Body of pancreas (tissue), 4 donors: Measurements from ENCODE around the gene ERC2. TPM values are rescaled to one million over a fixed set of nuclear protein-coding genes. Genes with fewer than 3 reads are reported as not detected.
"Not testable (repeated sequence)": the region's sequence is repeated elsewhere in the genome, so short reads cannot be mapped to it uniquely, and the experiment has no call there.

Experiments used
- ATAC-seq: fragments of 150-250 bp; one replicate; pipeline ENCODE4 v1.9.1; 2016
- DNase-seq, 4 donors: peaks; one replicate each; pipeline ENCODE4 v3.0.0-alpha.2; 2019
- H3K27ac ChIP-seq, 4 donors: fragments of 200-600 bp; sonication (generic); 1 replicate in 3 of 4; 2 replicates in 1 of 4; pipeline versions ENCODE4 v1.5.1 to v1.6.1; 2016 to 2019; ENCODE audit warnings: mild to moderate bottlenecking in 1 of 4, mixed read lengths in 1 of 4, moderate library complexity in 1 of 4
- H3K27me3 ChIP-seq, 2 donors: fragments of 200-600 bp; sonication (generic); one replicate each; pipeline ENCODE4 v1.6.0; 2016; ENCODE audit warnings: mild to moderate bottlenecking in 1 of 2
- H3K36me3 ChIP-seq, 2 donors: fragments of 200-600 bp; sonication (generic); replicated peaks in 1 of 2; 2 replicates each; pipeline ENCODE4 v1.5.1; 2016; ENCODE audit warnings: low read depth in 2 of 2; ENCODE audit not compliant: insufficient read depth in 1 of 2
- H3K4me1 ChIP-seq: fragments of 200-600 bp; sonication (generic); one replicate; pipeline ENCODE4 v1.6.0; 2016
- H3K4me3 ChIP-seq, 2 donors: fragments of 200-600 bp; sonication (generic); 1 replicate in 1 of 2; 2 replicates in 1 of 2; pipeline ENCODE4 v1.5.1; 2016 to 2019
- H3K9me3 ChIP-seq, 3 donors: fragments of 200-600 bp; sonication (generic); 1 replicate in 2 of 3; 2 replicates in 1 of 3; pipeline ENCODE4 v1.5.1; 2016
- POLR2A ChIP-seq, 3 donors: fragments of 450-650 bp; IDR thresholded peaks; one replicate each; pipeline ENCODE4 v1.6.1; 2016; ENCODE audit warnings: antibody characterized with exemption in 3 of 3, mild to moderate bottlenecking in 2 of 3
- WGBS, 2 donors: methylation state at CpG; one replicate each; pipeline ENCODE4 v1.1.5; 2017; 5-methylcytosine and 5-hydroxymethylcytosine counted together
- intact Hi-C: fragments of 100-400 bp; cut with DNase I; formaldehyde crosslinking; loops from one replicate; pipeline ENCODE4 v1.15.1; 2023
- total RNA-seq, 2 donors: library from RNA; depleted of rRNA; stranded (reverse); fragments of >200 nt; gene quantifications; one replicate each; pipeline ENCODE4 v1.1.0, GENCODE V29; 2016
- TF ChIP-seq, protein P1 (sequence below), 7 experiments: fragments of 450-650 bp in 4 of 7; fragments of 200-600 bp in 3 of 7; sonication (generic) in 3 of 7; IDR thresholded peaks; one replicate each; pipeline ENCODE4 v1.5.1; 2016 to 2019; ENCODE audit warnings: antibody characterized with exemption in 7 of 7

Gene ERC2
- total RNA-seq, 2 donors from 2014 or later = 4.0 to 4.7 TPM

DNA sequence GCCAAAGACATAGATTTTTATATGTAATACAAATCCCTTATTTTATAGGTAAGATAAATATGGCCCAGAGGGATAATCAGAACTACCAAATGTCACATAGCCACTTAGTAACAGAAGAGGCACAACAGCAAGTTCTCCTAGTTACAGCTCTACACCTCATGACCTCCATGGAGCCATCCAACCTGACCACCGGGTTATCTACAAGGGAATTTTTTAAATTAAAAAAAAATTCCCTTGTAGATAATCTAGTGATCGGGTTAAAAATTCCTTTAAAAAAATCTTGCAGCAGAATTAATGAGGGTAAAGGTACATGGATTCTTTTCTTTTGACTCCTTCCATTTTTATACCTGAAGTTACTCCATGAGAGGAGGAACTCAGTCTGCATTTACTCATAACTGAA, 615.9 kb downstream of the ERC2 start:
- Histone ChIP-seq H3K4me1 (no peaks in the 10 kb centered on the region), H3K27me3 (no peaks in the 10 kb centered on the region), H3K27ac (no peak overlapping the region), H3K36me3 (no peaks in the 10 kb centered on the region), H3K4me3 (no peak overlapping the region), H3K9me3 (no peaks in the 10 kb centered on the region)
- DNase-seq (no peak), ATAC-seq (no peak)
- intact Hi-C loops = no loop called here
- TF ChIP-seq POLR2A (IDR thresholded peaks at IDR 0.05) = no peak
- TF ChIP-seq, protein P1, sequence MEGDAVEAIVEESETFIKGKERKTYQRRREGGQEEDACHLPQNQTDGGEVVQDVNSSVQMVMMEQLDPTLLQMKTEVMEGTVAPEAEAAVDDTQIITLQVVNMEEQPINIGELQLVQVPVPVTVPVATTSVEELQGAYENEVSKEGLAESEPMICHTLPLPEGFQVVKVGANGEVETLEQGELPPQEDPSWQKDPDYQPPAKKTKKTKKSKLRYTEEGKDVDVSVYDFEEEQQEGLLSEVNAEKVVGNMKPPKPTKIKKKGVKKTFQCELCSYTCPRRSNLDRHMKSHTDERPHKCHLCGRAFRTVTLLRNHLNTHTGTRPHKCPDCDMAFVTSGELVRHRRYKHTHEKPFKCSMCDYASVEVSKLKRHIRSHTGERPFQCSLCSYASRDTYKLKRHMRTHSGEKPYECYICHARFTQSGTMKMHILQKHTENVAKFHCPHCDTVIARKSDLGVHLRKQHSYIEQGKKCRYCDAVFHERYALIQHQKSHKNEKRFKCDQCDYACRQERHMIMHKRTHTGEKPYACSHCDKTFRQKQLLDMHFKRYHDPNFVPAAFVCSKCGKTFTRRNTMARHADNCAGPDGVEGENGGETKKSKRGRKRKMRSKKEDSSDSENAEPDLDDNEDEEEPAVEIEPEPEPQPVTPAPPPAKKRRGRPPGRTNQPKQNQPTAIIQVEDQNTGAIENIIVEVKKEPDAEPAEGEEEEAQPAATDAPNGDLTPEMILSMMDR (IDR thresholded peaks at IDR 0.05) = no peak
- WGBS, 2 donors = 85 to 86% methylated on average over 2 of the region's 2 CpGs

GRCh38 chr3:55842204-55842603, 626.1 kb downstream of the ERC2 start:
- no peaks in the 10 kb centered on the region for H3K9me3 ChIP-seq
- no peaks in the 10 kb centered on the region for H3K27me3 ChIP-seq
- no peaks in the 10 kb centered on the region for H3K4me1 ChIP-seq
- TF ChIP-seq POLR2A (IDR thresholded peaks at IDR 0.05) = no peak
- TF ChIP-seq, protein P1 (IDR thresholded peaks at IDR 0.05) = no peak
- WGBS, 2 donors = 57 to 86% methylated on average over 3 of the region's 3 CpGs
- H3K36me3 ChIP-seq = no peaks in the 10 kb centered on the region
- no peak for DNase-seq
- intact Hi-C loops = no loop called here
- H3K27ac ChIP-seq = no peak overlapping the region
- ATAC-seq = no peak
- H3K4me3 ChIP-seq = no peak overlapping the region

- intact Hi-C loops, ATAC-seq, H3K4me3 ChIP-seq, H3K9me3 ChIP-seq, H3K4me1 ChIP-seq, DNase-seq, H3K36me3 ChIP-seq, H3K27me3 ChIP-seq, H3K27ac ChIP-seq: not testable (repeated sequence)
- WGBS, 2 donors = 70 to 88% methylated on average over 3 to 13 of the region's 13 CpGs
These were observed 636.4 kb downstream of the ERC2 start for GRCh38 chr3:55831876-55832275.

DNA sequence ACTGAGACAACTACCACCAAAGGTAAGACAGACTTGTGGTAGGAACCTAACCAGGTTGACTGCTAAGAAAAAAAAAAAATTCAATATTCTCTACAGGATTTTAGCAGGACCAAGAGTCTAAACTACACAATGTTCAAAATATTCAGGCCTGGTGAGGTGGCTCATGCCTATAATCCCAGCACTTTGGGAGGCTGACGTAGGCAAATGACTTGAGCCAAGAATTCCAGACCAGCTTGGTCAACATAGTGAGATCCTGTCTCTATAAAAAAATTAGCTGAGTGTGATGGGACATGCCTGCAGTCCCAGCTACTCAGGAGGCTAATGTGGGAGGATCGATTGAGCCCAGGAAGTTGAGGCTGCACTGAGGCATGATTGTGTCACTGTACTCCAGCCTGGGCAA, 639.6 kb downstream of the ERC2 start:
- ATAC-seq (no peak), DNase-seq (no peak)
- WGBS, 2 donors = 48 to 86% methylated on average over 2 of the region's 2 CpGs
- H3K27ac ChIP-seq = no peak overlapping the region
- no peaks in the 10 kb centered on the region for H3K4me1 ChIP-seq
- H3K27me3 ChIP-seq = no peaks in the 10 kb centered on the region
- no peaks in the 10 kb centered on the region for H3K9me3 ChIP-seq
- H3K4me3 ChIP-seq = no peak overlapping the region
- no peak for TF ChIP-seq POLR2A (IDR thresholded peaks at IDR 0.05)
- TF ChIP-seq, protein P1 (IDR thresholded peaks at IDR 0.05) = no peak
- H3K36me3 ChIP-seq = no peaks in the 10 kb centered on the region
- intact Hi-C loops = no loop called here

DNA sequence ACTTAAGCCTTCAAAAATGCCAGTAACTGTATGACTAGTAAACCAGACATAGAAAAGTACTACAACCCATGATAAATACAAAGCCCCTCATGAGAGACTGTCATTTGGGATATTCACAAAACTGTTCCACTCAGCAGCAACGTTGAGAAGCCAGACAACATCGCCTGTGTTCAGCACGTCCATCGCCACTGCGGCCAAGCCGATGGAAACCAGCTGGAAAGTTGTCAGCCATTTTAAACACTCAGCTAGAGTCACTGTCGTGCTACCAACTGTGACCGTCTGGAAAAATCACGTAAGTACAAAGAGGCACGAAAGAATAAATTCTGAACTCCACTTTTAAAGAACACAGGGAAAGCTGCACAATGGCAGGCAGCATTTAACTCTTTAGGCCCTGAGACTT, 640.5 kb downstream of the ERC2 start:
- 82% methylated on average over 9 to 10 of the region's 10 CpGs for WGBS, 2 donors
- TF ChIP-seq, protein P1 (IDR thresholded peaks at IDR 0.05) = no peak
- TF ChIP-seq POLR2A (IDR thresholded peaks at IDR 0.05) = no peak
- no peaks in the 10 kb centered on the region for H3K27me3 ChIP-seq
- H3K4me3 ChIP-seq = no peak overlapping the region
- DNase-seq (no peak), ATAC-seq (no peak)
- H3K27ac ChIP-seq = no peak overlapping the region
- H3K36me3 ChIP-seq = no peaks in the 10 kb centered on the region
- intact Hi-C loops = no loop called here
- H3K9me3 ChIP-seq = no peaks in the 10 kb centered on the region
- H3K4me1 ChIP-seq = no peaks in the 10 kb centered on the region
